ENCODE results near the gene CDKAL1. TPM values are rescaled to one million over a fixed set of nuclear protein-coding genes. Genes with fewer than 3 reads are reported as not detected.
A peak's percentile ranks its signal among the peaks of the same experiment; 100 is the strongest.

Gene CDKAL1
- total and polyA plus RNA-seq, 2 of the 13 experiments (the other 11 are each of a cell fraction or from before 2014, with no cell fraction given), result 9.5 to 27.7 TPM

DNA sequence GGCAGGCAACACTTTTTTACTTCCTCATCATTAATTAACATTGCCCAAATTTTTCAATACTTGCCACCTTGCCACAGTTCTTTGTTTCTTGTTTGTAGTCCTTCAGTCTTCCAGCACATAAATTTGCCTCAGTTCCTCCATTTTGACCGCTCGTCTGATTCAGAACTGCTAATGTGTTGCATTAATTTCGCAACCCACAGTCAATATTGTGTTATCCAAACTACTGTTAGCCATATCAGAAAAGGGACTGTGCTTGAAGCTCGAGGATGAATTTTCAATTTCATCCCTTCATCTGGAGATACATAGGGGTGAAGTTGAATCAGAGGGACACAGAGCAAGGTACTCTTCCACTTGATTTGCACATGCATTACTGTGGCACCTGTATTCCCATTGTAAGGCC lies 421.5 kb downstream of the CDKAL1 start:
- Histone ChIP-seq H3K27me3 (ENCODE audit: control insufficient read depth in 1 of 2, insufficient read depth in 2 of 2, low read length in 2 of 2) (no peaks in the 10 kb centered on the region), H3K4me1 (ENCODE audit: insufficient read depth, low read length) (no peaks in the 10 kb centered on the region), H3K4me3 (replicated peaks in 1 of 3; ENCODE audit: insufficient read depth in 1 of 3, low read depth in 2 of 3, low read length in 3 of 3) (no peak overlapping the region), H3K36me3 (replicated peaks in 1 of 2; ENCODE audit: control insufficient read depth in 1 of 2, insufficient read depth in 2 of 2, low read length in 2 of 2) (peaks cover 3 to 7% of the 10 kb centered on the region in 2 experiments; a peak in 3 of 5 replicates), H3K9me3 (ENCODE audit: low read length) (no peaks in the 10 kb centered on the region), H3K9ac (ENCODE audit: insufficient read depth, low read depth, low read length) (no peak overlapping the region), H4K20me1 (ENCODE audit: insufficient read depth, low read length) (no peaks in the 10 kb centered on the region), H3K79me2 (ENCODE audit: insufficient read depth, low read length) (no peaks in the 10 kb centered on the region), H3K4me2 (ENCODE audit: low read depth, low read length) (no peak overlapping the region), H2AFZ (ENCODE audit: low read length) (no peak overlapping the region), H3K27ac (ENCODE audit: extremely low read length, insufficient read depth, low read length) (no peak overlapping the region)
- TF ChIP-seq ZNF678 (CRISPR knock-in tag; IDR thresholded peaks at IDR 0.05), result no peak
- TF ChIP-seq, protein P1, sequence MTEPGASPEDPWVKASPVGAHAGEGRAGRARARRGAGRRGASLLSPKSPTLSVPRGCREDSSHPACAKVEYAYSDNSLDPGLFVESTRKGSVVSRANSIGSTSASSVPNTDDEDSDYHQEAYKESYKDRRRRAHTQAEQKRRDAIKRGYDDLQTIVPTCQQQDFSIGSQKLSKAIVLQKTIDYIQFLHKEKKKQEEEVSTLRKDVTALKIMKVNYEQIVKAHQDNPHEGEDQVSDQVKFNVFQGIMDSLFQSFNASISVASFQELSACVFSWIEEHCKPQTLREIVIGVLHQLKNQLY (CRISPR knock-in tag; IDR thresholded peaks at IDR 0.05), result no peak
- no peak for TF ChIP-seq RARA (CRISPR knock-in tag; IDR thresholded peaks at IDR 0.05)
- TF ChIP-seq MAFG (CRISPR knock-in tag; IDR thresholded peaks at IDR 0.05), result no peak
- no peak for TF ChIP-seq GABPA (IDR thresholded peaks at IDR 0.05; ENCODE audit: low read depth, low read length)
- no peak for TF ChIP-seq GABPA (CRISPR knock-in tag; IDR thresholded peaks at IDR 0.05; ENCODE audit: low read depth)
- TF ChIP-seq, protein P2, sequence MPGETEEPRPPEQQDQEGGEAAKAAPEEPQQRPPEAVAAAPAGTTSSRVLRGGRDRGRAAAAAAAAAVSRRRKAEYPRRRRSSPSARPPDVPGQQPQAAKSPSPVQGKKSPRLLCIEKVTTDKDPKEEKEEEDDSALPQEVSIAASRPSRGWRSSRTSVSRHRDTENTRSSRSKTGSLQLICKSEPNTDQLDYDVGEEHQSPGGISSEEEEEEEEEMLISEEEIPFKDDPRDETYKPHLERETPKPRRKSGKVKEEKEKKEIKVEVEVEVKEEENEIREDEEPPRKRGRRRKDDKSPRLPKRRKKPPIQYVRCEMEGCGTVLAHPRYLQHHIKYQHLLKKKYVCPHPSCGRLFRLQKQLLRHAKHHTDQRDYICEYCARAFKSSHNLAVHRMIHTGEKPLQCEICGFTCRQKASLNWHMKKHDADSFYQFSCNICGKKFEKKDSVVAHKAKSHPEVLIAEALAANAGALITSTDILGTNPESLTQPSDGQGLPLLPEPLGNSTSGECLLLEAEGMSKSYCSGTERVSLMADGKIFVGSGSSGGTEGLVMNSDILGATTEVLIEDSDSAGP (CRISPR knock-in tag; IDR thresholded peaks at IDR 0.05; ENCODE audit: borderline replicate concordance), result no peak
- no peak for TF ChIP-seq ZNF577 (CRISPR knock-in tag; IDR thresholded peaks at IDR 0.05; ENCODE audit: borderline replicate concordance, low read depth)
- TF ChIP-seq NR2F6 (IDR thresholded peaks at IDR 0.05), result no peak
- TF ChIP-seq NR2F6 (CRISPR knock-in tag; IDR thresholded peaks at IDR 0.05), result no peak
- TF ChIP-seq, protein P3, sequence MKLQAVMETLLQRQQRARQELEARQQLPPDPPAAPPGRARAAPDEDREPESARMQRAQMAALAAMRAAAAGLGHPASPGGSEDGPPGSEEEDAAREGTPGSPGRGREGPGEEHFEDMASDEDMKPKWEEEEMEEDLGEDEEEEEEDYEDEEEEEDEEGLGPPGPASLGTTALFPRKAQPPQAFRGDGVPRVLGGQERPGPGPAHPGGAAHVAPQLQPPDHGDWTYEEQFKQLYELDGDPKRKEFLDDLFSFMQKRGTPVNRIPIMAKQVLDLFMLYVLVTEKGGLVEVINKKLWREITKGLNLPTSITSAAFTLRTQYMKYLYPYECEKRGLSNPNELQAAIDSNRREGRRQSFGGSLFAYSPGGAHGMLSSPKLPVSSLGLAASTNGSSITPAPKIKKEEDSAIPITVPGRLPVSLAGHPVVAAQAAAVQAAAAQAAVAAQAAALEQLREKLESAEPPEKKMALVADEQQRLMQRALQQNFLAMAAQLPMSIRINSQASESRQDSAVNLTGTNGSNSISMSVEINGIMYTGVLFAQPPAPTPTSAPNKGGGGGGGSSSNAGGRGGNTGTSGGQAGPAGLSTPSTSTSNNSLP (IDR thresholded peaks at IDR 0.05; ENCODE audit: low read depth, low read length), result no peak
- peak; percentile 83 for TF ChIP-seq CEBPB (IDR thresholded peaks at IDR 0.05; ENCODE audit: borderline replicate concordance, low read depth, low read length)
- no peak for TF ChIP-seq HNRNPL (IDR thresholded peaks at IDR 0.05; ENCODE audit: low read depth, low read length)
- no peak for TF ChIP-seq SIN3B (IDR thresholded peaks at IDR 0.05; ENCODE audit: low read length)
- TF ChIP-seq CEBPG (CRISPR knock-in tag; IDR thresholded peaks at IDR 0.05), result 0 out of 2 replicates have a peak, but pooled peaks have one; percentile 29
- ATAC-seq (no peak), FAIRE-seq (no peak), DNase-seq (ENCODE audit: low spot score) (no peak)
- intact Hi-C loops (cut with micrococcal nuclease; ENCODE audit: unreplicated experiment), result no loop called here
- ChIA-PET POLR2A (no interaction called here), CTCF (ENCODE audit: low intra/inter-chr PET ratio, low total read pairs) (no interaction called here)
- in situ Hi-C loops (cut with HindIII; ENCODE audit: extremely low pct_ligation_motif_present, low pct_unique_long_range_greater_than_20kb), result no loop called here
- WGBS (ENCODE audit: low lambda C conversion rate), result 92% methylated on average over 4 of the region's 4 CpGs
- BruUV-seq (replicated peaks), result no TSS peak
